Mucosa of gallbladder (tissue), 1 donor: ENCODE results near the gene SLC1A4. TPM values are rescaled to one million over a fixed set of nuclear protein-coding genes. Genes with fewer than 3 reads are reported as not detected.
"Not testable (repeated sequence)": the region's sequence is repeated elsewhere in the genome, so short reads cannot be mapped to it uniquely, and the experiment has no call there.

Source experiments
- DNase-seq: peaks from one replicate; pipeline ENCODE4 v3.0.0-alpha.2; 2020; ENCODE audit warnings: low spot score
- total RNA-seq: library from RNA; stranded (reverse); gene quantifications from one replicate; pipeline ENCODE4 v1.2.1, GENCODE V29; 2021
- donor health status: DM: no; HTN: no; CAD: no.

The SLC1A4 gene
- 14.3 TPM for total RNA-seq

GRCh38 chr2:64989126-64989981 lies at the start of gene SLC1A4:
SLC1A4 (plus strand) TSS chr2:64989399; CDS start chr2:64989644, 245 bp downstream.
- peak; percentile 95 for DNase-seq

- DNase-seq = no peak
These were observed 48.1 kb upstream of the SLC1A4 start for GRCh38 chr2:64941143-64941542.

GRCh38 chr2:64941801-64942200 lies 47.4 kb upstream of the SLC1A4 start:
- DNase-seq = no peak

- DNase-seq = no peak
These were observed 46.5 kb upstream of the SLC1A4 start for GRCh38 chr2:64942693-64943092.

GRCh38 chr2:64943387-64944150 lies 45.6 kb upstream of the SLC1A4 start:
- peak; percentile 40 for DNase-seq

GRCh38 chr2:64944484-64944883 lies 44.7 kb upstream of the SLC1A4 start:
- no peak for DNase-seq

- peak; percentile 22 for DNase-seq
These were observed 43.0 kb upstream of the SLC1A4 start for GRCh38 chr2:64945973-64946768.

- DNase-seq = no peak
These were observed 42.4 kb upstream of the SLC1A4 start for GRCh38 chr2:64946769-64947247.

GRCh38 chr2:64947885-64948284 lies 41.3 kb upstream of the SLC1A4 start:
- DNase-seq = no peak

- DNase-seq = no peak
These were observed 38.7 kb upstream of the SLC1A4 start for GRCh38 chr2:64950226-64951160.

- no peak for DNase-seq
These were observed 37.8 kb upstream of the SLC1A4 start for GRCh38 chr2:64951306-64951953.

- DNase-seq = no peak
These were observed 37.1 kb upstream of the SLC1A4 start for GRCh38 chr2:64952096-64952495.

GRCh38 chr2:64952511-64953482 lies 36.4 kb upstream of the SLC1A4 start:
- no peak for DNase-seq

GRCh38 chr2:64955467-64955866 lies 33.7 kb upstream of the SLC1A4 start:
- DNase-seq = no peak

GRCh38 chr2:64957109-64957903 lies 31.9 kb upstream of the SLC1A4 start:
- DNase-seq = no peak

- no peak for DNase-seq
These were observed 30.6 kb upstream of the SLC1A4 start for GRCh38 chr2:64958556-64958955.

GRCh38 chr2:64960819-64961218 lies 28.4 kb upstream of the SLC1A4 start:
- DNase-seq = no peak

GRCh38 chr2:64963138-64963537 lies 26.1 kb upstream of the SLC1A4 start:
- DNase-seq = not testable (repeated sequence)
